ENCODE data around the gene CCL13. TPM values are rescaled to one million over a fixed set of nuclear protein-coding genes. Genes with fewer than 3 reads are reported as not detected.

The CCL13 gene
- total RNA-seq, 4 donors from 2014 or later = 1.5 TPM; not detected in 3

DNA sequence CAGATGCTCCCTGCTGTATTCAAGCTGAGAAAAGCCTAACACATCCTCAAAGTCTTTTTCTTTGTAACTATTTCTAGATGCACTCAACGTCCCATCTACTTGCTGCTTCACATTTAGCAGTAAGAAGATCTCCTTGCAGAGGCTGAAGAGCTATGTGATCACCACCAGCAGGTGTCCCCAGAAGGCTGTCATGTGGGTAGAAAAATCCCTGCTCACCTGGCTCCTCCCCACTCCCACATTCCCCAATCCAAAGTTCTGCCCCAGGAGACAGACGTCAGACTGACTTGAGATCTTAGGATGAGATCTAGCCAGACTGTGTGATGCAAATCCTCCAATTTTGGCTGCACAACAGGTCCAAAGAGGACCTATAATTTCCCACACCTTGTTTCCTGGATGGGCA is 1.1 kb downstream of the CCL13 start:
- DNase-seq (no peak), ATAC-seq (no peak)
- intact Hi-C loops (cut with DNase I; ENCODE audit: low total_unique reads) = loop anchor here (5.0 kb wide), 1 partner anchor 35 kb away; no protein-coding TSS in a partner anchor
- Histone ChIP-seq H3K9me3 (no peaks in the 10 kb centered on the region), H3K4me1 (no peaks in the 10 kb centered on the region), H3K4me3 (no peak overlapping the region), H3K27ac (no peak overlapping the region), H3K27me3 (no peaks in the 10 kb centered on the region), H3K36me3 (no peaks in the 10 kb centered on the region)
- in situ Hi-C loops (cut with MboI; ENCODE audit: low sequenced_read_pairs in 4 of 4) = no loop called here
- no peak for TF ChIP-seq POLR2A (IDR thresholded peaks at IDR 0.05)
- TF ChIP-seq, protein P1, sequence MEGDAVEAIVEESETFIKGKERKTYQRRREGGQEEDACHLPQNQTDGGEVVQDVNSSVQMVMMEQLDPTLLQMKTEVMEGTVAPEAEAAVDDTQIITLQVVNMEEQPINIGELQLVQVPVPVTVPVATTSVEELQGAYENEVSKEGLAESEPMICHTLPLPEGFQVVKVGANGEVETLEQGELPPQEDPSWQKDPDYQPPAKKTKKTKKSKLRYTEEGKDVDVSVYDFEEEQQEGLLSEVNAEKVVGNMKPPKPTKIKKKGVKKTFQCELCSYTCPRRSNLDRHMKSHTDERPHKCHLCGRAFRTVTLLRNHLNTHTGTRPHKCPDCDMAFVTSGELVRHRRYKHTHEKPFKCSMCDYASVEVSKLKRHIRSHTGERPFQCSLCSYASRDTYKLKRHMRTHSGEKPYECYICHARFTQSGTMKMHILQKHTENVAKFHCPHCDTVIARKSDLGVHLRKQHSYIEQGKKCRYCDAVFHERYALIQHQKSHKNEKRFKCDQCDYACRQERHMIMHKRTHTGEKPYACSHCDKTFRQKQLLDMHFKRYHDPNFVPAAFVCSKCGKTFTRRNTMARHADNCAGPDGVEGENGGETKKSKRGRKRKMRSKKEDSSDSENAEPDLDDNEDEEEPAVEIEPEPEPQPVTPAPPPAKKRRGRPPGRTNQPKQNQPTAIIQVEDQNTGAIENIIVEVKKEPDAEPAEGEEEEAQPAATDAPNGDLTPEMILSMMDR (IDR thresholded peaks at IDR 0.05 in 4 of 5, conservative IDR thresholded peaks at IDR 0.05 in 1 of 5) = no peak

DNA sequence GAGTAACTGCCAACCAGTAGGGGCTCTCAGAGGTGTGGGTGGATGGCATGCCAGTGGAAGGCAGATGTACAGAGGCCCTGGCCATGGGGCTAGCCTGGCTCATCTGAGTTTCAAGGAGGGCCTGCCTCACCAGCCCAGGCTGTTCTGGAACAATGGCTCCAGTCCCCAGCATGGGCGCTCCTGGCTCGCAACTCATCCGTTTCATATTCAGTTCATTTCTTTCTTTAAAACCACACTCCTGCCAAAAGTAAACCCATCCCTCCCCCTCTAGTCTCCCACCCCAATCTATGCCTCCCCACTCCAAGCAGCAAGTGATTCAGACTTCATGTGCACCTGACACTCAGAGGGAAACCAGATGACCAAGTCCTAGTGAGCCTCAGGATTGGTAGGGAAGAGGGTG is 2.4 kb downstream of the CCL13 start:
- no peaks in the 10 kb centered on the region for H3K36me3 ChIP-seq
- no peak for ATAC-seq
- no peaks in the 10 kb centered on the region for H3K4me1 ChIP-seq
- no peak overlapping the region for H3K27ac ChIP-seq
- in situ Hi-C loops (cut with MboI; ENCODE audit: low sequenced_read_pairs in 4 of 4) = no loop called here
- no peaks in the 10 kb centered on the region for H3K9me3 ChIP-seq
- no peak overlapping the region for H3K4me3 ChIP-seq
- DNase-seq = no peak
- intact Hi-C loops (cut with DNase I; ENCODE audit: low total_unique reads) = loop anchor here (5.0 kb wide), 1 partner anchor 36 kb away; no protein-coding TSS in a partner anchor
- H3K27me3 ChIP-seq = no peaks in the 10 kb centered on the region
- TF ChIP-seq, protein P1 (IDR thresholded peaks at IDR 0.05 in 4 of 5, conservative IDR thresholded peaks at IDR 0.05 in 1 of 5) = no peak
- TF ChIP-seq POLR2A (IDR thresholded peaks at IDR 0.05) = no peak

DNA sequence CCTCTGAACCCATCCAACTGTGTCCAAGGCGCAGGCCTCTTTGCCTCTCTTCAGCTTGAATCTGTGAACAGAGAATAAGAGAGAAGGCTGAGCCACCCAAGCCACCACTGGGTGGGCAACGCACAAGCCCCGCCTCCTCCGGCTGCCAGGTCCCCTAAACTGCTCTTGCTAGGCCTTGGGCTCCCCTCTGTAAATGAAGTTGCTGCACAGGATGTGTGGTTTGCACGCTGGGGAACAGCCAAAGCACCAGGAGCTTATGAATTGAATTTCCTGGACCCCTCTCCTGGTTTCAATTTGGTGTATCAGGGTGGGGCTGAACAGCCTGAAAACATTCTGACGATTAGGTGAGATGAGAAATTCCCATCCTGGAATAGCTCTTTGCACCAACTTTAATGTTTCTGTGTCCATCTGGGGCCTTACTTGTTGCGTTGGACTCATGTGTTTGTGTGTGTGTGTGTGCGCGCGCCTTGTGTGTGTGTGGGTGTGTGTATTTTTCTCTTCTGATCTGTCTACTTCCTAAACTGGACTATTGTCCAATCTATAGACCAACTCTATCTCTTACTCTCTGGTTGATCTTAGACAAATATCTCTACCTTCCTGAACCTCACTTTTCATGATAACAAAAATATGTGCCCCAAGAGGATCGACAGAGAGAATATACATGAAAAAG is 4.5 kb downstream of the CCL13 start:
- in situ Hi-C loops (cut with MboI; ENCODE audit: low sequenced_read_pairs in 4 of 4) (loop anchor here (5.0 to 10.0 kb wide), 3 partner anchors 158 to 166 kb away; no protein-coding TSS in a partner anchor), intact Hi-C loops (cut with DNase I; ENCODE audit: low total_unique reads) (loop anchor here (1.0 to 10.0 kb wide), 4 partner anchors 54 to 586 kb away; no protein-coding TSS in a partner anchor)
- H3K9me3 ChIP-seq = no peaks in the 10 kb centered on the region
- no peaks in the 10 kb centered on the region for H3K27me3 ChIP-seq
- no peak for ATAC-seq
- DNase-seq = no peak
- no peak overlapping the region for H3K4me3 ChIP-seq
- H3K27ac ChIP-seq = no peak overlapping the region
- H3K36me3 ChIP-seq = no peaks in the 10 kb centered on the region
- TF ChIP-seq, protein P1 (IDR thresholded peaks at IDR 0.05 in 4 of 5, conservative IDR thresholded peaks at IDR 0.05 in 1 of 5) = no peak
- TF ChIP-seq POLR2A (IDR thresholded peaks at IDR 0.05) = no peak
- no peaks in the 10 kb centered on the region for H3K4me1 ChIP-seq

DNA sequence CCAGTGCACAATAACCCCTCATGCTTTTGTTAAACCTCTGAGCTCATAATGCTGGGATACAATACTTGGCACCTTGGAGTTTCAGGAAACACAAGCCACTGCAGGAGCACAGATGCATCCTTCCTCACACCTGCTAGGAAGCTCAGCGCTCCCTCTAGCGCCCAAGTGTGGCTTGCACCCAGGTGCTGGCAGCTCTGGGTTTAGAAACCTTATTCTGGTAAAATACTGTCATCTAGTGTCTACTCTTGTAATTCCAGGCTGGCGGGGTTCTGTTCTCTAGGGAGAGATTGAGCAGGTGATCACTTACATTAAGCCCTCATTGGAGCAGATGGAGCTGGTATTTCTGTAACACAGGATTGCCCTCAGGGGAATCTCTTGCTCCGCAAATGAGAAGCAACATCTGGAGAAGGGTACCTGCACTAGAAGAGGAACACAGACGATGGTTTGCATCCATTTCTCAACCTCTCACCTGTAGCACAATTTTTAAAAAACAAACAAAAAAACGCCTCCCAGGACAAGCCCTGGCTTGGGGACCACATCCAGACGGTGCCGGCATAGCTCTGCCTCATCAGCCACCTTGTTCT is 5.3 kb downstream of the CCL13 start:
- TF ChIP-seq, protein P1 (IDR thresholded peaks at IDR 0.05 in 4 of 5, conservative IDR thresholded peaks at IDR 0.05 in 1 of 5) = peak; percentile 83 to 96 (median 92)
- TF ChIP-seq POLR2A (IDR thresholded peaks at IDR 0.05) = no peak
- peak; percentile 57 to 73 for DNase-seq
- intact Hi-C loops (cut with DNase I; ENCODE audit: low total_unique reads) (loop anchor here (1.0 to 10.0 kb wide), 4 partner anchors 55 to 587 kb away; no protein-coding TSS in a partner anchor), in situ Hi-C loops (cut with MboI; ENCODE audit: low sequenced_read_pairs in 4 of 4) (loop anchor here (5.0 to 10.0 kb wide), 3 partner anchors 159 to 167 kb away; no protein-coding TSS in a partner anchor)
- Histone ChIP-seq H3K27ac (no peak overlapping the region), H3K4me3 (no peak overlapping the region), H3K4me1 (no peaks in the 10 kb centered on the region), H3K27me3 (no peaks in the 10 kb centered on the region), H3K36me3 (no peaks in the 10 kb centered on the region), H3K9me3 (no peaks in the 10 kb centered on the region)
- peak; percentile 87 to 91 for ATAC-seq
